GM12892 (cell line): Measurements from ENCODE around the gene SHROOM2.
"Not testable (repeated sequence)": the region's sequence is repeated elsewhere in the genome, so short reads cannot be mapped to it uniquely, and the experiment has no call there.

ENCODE experiments used
- DNase-seq: peaks from one replicate; pipeline ENCODE4 v3.0.0; 2011; ENCODE audit not compliant: insufficient read length
- FAIRE-seq: peaks from 2 replicates; lab custom pipeline; 2011; peaks lifted over from hg19 to GRCh38; lab: Jason Lieb, UNC
- POLR2A ChIP-seq: IDR thresholded peaks from 2 replicates; pipeline ENCODE4 v1.6.1; 2011; ENCODE audit warnings: low read depth, low read length, control low read depth
- POLR2AphosphoS5 ChIP-seq: IDR thresholded peaks from 2 replicates; pipeline ENCODE4 v1.6.1; 2011; ENCODE audit warnings: low read depth, low read length, control low read depth
- TAF1 ChIP-seq: IDR thresholded peaks from 2 replicates; pipeline ENCODE4 v1.6.1; 2011; ENCODE audit warnings: low read depth, mild to moderate bottlenecking, control low read depth, low read length, borderline replicate concordance

Gene SHROOM2

DNA sequence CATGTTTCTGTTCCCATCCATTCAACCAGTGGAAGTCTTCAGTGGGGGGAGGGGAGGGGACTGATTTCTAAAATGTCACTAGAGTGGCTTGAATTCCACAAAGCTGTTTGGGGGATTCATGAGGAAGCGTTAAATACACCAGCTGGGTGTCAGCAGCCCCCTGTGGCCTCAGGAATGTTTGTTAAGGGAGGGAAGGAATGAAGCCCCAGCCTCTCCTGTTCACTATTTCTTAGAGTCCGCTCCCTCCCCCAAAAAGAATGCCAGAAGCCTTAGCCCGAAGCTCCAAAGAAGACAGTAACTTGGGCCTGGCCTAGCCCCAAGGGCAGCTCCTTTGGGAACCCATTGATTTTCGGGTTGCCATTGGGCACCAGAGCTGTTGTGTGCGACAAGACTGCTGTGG, 3.3 kb downstream of the SHROOM2 start:
- TF ChIP-seq POLR2AphosphoS5 (no peak), TAF1 (no peak), POLR2A (no peak)
- DNase-seq (no peak), FAIRE-seq (no peak)

- no peak for TF ChIP-seq TAF1
- TF ChIP-seq POLR2AphosphoS5 = no peak
- TF ChIP-seq POLR2A = no peak
- FAIRE-seq (no peak), DNase-seq (no peak)
These were observed 4.6 kb downstream of the SHROOM2 start for GRCh38 chrX:9790866-9791265.

DNA sequence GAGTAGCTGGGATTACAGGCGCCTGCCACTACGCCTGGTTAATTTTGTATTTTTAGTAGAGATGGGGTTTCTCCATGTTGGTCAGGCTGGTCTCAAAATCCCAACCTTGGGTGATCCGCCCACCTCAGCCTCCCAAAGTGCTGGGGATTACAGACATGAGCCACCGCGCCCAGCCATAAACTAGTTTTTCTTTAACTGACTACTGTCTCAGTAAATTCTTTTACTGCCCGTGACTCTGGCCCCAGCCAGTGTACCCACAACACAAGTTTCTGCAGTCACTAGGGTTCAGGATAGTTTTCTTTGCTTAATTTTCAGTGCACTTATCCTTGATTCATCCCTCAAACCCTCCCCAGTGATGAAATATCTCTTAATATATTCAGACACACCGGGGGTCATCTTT, 8.3 kb downstream of the SHROOM2 start:
- no peak for TF ChIP-seq POLR2AphosphoS5
- no peak for FAIRE-seq
- DNase-seq = no peak

DNA sequence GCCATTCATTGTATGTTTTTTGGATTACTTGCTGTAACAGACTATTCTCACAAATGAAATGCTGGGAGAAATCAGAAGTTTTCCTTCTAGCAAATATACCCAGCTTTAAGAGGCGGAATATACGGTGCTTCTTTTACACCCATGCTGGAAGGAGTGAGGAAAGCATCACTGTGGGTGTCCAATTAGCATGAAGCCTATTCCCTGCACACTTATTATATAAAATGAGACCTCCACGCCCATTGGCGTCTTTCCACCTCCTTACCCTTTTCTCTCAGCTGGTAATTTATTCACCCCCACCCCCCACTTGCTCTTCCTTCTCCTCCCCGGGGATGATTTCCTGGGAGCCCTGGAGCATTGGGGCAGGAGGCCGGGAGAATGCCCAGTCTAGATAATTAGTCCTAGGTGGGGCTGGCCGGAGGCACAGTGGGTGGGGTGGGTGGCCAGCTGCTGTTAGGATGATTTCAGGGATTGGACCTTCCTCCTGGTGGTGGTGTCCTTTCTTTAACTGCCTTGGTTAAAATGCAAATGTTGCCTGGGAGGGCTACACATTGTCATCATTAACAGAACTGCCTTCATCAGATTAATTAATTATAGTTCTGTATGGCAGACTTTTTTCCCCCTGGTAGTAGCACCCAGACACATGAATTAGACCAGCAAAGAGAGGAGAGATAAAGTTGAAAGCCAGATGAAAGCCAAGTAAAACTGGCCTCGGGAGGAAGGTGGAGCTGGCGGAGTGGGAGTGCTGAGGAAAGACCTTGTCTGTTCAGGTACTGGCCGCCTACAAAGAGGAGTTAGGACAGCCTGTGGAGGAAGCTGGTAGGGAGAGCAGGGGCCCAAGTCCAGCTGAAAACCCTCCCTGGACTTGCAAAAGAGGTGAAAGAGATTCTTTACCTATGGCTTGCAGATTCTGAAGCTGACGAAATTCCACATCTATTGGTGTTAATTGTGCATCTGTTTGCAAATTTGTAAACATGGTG, 11.4 kb downstream of the SHROOM2 start:
- FAIRE-seq = no peak
- no peak for TF ChIP-seq POLR2A
- no peak for TF ChIP-seq POLR2AphosphoS5
- no peak for TF ChIP-seq TAF1
- DNase-seq = no peak

DNA sequence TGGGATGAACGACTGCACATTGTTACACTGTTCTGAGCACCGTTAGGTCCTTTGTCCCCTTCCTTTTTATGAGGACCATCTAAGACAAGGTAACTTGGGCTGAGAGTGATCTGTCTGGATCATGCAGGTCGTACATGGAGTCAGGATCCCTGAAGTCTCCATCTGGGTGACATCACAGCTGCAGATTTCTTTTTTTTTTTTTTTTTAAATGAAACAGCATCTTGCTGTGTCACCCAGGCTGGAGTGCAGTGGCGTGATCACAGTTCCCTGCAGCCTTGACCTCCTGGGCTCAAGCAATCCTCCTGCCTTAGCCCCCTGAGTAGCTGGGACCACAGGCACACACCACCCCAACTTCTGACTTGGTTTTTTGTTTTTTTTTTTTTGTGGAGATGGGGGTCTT, 16.5 kb downstream of the SHROOM2 start:
- no peak for FAIRE-seq
- TF ChIP-seq POLR2AphosphoS5 = no peak

GRCh38 chrX:9804444-9804843, 18.2 kb downstream of the SHROOM2 start:
- FAIRE-seq = no peak

More for the DNA sequence above, 16.5 kb downstream of the SHROOM2 start:
- no peak for DNase-seq

DNA sequence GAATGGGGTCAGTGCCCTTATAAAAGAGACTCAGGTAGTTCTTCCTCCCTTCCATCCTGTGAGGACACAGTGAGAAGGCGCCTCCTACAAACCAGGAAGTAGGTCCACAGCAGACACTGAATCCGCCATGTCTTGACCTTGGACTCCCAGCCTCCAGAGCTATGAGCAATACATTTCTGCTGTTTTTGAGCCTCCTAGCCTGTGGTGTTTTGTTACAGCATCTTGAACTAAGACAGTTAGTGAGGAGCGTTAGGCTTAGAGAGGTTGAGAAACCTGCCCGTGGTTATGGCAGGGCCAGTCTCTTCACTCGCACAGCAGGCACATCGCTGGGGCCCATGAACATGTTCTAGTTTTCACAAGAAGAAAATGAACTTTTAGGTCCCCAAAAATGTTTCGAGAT, 19.7 kb downstream of the SHROOM2 start:
- FAIRE-seq = no peak
- DNase-seq = no peak
- TF ChIP-seq POLR2A (no peak), POLR2AphosphoS5 (no peak), TAF1 (no peak)

More at GRCh38 chrX:9804444-9804843, 18.2 kb downstream of the SHROOM2 start:
- DNase-seq = no peak
- TF ChIP-seq POLR2A = no peak
- TF ChIP-seq TAF1 = no peak
- no peak for TF ChIP-seq POLR2AphosphoS5

GRCh38 chrX:9807355-9808182, 21.3 kb downstream of the SHROOM2 start:
- FAIRE-seq (no peak), DNase-seq (no peak)
- TF ChIP-seq TAF1 = no peak
- no peak for TF ChIP-seq POLR2AphosphoS5
- TF ChIP-seq POLR2A = no peak

DNA sequence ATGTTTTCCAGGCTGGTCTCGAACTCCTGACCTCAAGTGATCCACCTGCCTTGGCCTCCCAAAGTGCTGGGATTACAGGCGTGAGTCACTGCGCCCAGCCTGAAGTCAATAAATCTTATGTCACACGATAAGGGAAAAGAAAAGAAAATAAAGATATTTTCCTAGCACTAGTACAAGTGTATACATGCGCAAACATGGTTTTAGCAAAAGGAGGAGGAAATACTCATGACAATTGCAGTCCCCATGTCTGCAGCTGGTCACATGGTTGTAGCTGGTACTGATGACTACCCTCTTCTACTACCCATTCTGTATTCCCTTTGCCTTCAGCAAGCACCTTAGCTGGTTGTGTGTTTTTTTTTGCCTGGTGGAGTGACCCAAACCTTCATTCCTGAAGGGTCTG, 23.6 kb downstream of the SHROOM2 start:
- FAIRE-seq = not testable (repeated sequence)

DNA sequence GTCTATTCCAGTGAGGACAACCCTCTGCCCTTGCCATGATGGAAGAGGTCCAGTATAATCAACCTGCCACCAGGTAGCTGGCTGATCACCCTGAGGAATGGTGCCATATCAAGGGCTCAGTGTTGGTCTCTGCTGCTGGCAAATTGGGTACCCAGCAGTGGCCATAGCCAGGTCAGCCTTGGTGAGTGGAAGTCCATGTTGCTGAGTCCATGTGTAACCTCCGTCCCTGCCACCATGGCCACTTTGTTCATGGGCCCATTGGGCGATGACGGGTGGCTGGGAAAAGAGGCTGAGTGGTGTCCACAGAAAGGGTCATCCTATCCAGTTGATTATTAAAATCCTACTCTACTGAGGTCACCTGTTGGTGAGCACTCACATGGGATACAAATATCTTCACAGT, 24.9 kb downstream of the SHROOM2 start:
- DNase-seq, FAIRE-seq: not testable (repeated sequence)

More for the DNA sequence above, 23.6 kb downstream of the SHROOM2 start:
- DNase-seq = not testable (repeated sequence)

- no peak for TF ChIP-seq POLR2A
- TF ChIP-seq POLR2AphosphoS5 = no peak
- no peak for DNase-seq
- no peak for FAIRE-seq
These were observed 30.0 kb downstream of the SHROOM2 start for GRCh38 chrX:9816084-9816700.

GRCh38 chrX:9821572-9821971, 35.3 kb downstream of the SHROOM2 start:
- no peak for FAIRE-seq
- TF ChIP-seq TAF1 (no peak), POLR2AphosphoS5 (no peak), POLR2A (no peak)

More at GRCh38 chrX:9821572-9821971, 35.3 kb downstream of the SHROOM2 start:
- DNase-seq = no peak
